Natural killer cell (primary cell): ENCODE data around the gene GATD1. TPM values are rescaled to one million over a fixed set of nuclear protein-coding genes. Genes with fewer than 3 reads are reported as not detected.

ENCODE experiments used
- ATAC-seq, 3 donors: fragments of 150-1000 bp in 2 of 3; fragments of 200-7000 bp in 1 of 3; cut with Tn5 transposase; 1 replicate in 1 of 3; 2 replicates in 2 of 3; pipeline ENCODE4 v1.10.0; 2021; ENCODE audit warnings: mild to moderate bottlenecking in 2 of 3, moderate library complexity in 2 of 3
- DNase-seq, 2 donors: peaks; one replicate each; pipeline versions ENCODE4 v3.0.0 to v3.0.0-alpha.2; 2013 to 2021; ENCODE audit warnings: mixed read lengths in 1 of 2
- H3K27ac ChIP-seq: one replicate; pipeline ENCODE4 v1.5.1; 2013; ENCODE audit warnings: mild to moderate bottlenecking, low read length
- H3K27me3 ChIP-seq: one replicate; pipeline ENCODE4 v1.6.1; 2013; ENCODE audit warnings: low read length; ENCODE audit not compliant: control insufficient read depth, insufficient read depth
- H3K36me3 ChIP-seq: one replicate; pipeline ENCODE4 v1.6.1; 2013; ENCODE audit warnings: low read length; ENCODE audit not compliant: control insufficient read depth, insufficient read depth
- H3K4me1 ChIP-seq: one replicate; pipeline ENCODE4 v1.6.1; 2013; ENCODE audit warnings: low read length; ENCODE audit not compliant: control insufficient read depth, insufficient read depth
- H3K4me3 ChIP-seq: one replicate; pipeline ENCODE4 v1.5.1; 2013; ENCODE audit warnings: low read length
- H3K9me3 ChIP-seq: one replicate; pipeline ENCODE4 v1.6.1; 2013; ENCODE audit warnings: low read length; ENCODE audit not compliant: control insufficient read depth, insufficient read depth
- H3K27ac Mint-ChIP-seq, 2 donors: one replicate each; pipeline ENCODE4 v1.8.0; 2022; ENCODE audit warnings: mild to moderate bottlenecking in 2 of 2, mixed read lengths in 2 of 2, moderate library complexity in 1 of 2
- H3K27me3 Mint-ChIP-seq, 2 donors: one replicate each; pipeline ENCODE4 v1.8.0; 2022; ENCODE audit warnings: low read depth in 2 of 2, mixed read lengths in 2 of 2
- H3K36me3 Mint-ChIP-seq: one replicate; pipeline ENCODE4 v1.8.0; 2022; ENCODE audit warnings: mixed read lengths
- H3K4me1 Mint-ChIP-seq, 2 donors: one replicate each; pipeline ENCODE4 v1.8.0; 2022; ENCODE audit warnings: mixed read lengths in 2 of 2
- H3K4me3 Mint-ChIP-seq: one replicate; pipeline ENCODE4 v1.8.0; 2022; ENCODE audit warnings: mild to moderate bottlenecking, moderate library complexity, mixed read lengths
- H3K9me3 Mint-ChIP-seq, 2 donors: one replicate each; pipeline ENCODE4 v1.8.0; 2022; ENCODE audit warnings: mixed read lengths in 2 of 2
- CTCF ChIP-seq: fragments of 200-600 bp; IDR thresholded peaks from one replicate; pipeline ENCODE4 v1.8.0; 2022; ENCODE audit warnings: antibody characterized with exemption
- WGBS: methylation state at CpG from one replicate; pipeline ENCODE4 v1.1.7; 2013; ENCODE audit warnings: missing lambda C conversion rate; ENCODE audit not compliant: insufficient coverage; 5-methylcytosine and 5-hydroxymethylcytosine counted together
- intact Hi-C: fragments of 100-400 bp; cut with micrococcal nuclease; formaldehyde crosslinking; loops from one replicate; pipeline ENCODE4 v1.14.2; 2022
- total RNA-seq, 4 donors: library from RNA; stranded (reverse); fragments of 120-200 nt in 1 of 4; gene quantifications; one replicate each; pipeline versions ENCODE4 v1.2.3 to v1.2.4, GENCODE V29; 2013 to 2022

GATD1 gene
- total RNA-seq, 3 donors from 2014 or later (not counting 1 experiment from before 2014, with no cell fraction given) = 40.4 to 43.1 (median 42.1) TPM

DNA sequence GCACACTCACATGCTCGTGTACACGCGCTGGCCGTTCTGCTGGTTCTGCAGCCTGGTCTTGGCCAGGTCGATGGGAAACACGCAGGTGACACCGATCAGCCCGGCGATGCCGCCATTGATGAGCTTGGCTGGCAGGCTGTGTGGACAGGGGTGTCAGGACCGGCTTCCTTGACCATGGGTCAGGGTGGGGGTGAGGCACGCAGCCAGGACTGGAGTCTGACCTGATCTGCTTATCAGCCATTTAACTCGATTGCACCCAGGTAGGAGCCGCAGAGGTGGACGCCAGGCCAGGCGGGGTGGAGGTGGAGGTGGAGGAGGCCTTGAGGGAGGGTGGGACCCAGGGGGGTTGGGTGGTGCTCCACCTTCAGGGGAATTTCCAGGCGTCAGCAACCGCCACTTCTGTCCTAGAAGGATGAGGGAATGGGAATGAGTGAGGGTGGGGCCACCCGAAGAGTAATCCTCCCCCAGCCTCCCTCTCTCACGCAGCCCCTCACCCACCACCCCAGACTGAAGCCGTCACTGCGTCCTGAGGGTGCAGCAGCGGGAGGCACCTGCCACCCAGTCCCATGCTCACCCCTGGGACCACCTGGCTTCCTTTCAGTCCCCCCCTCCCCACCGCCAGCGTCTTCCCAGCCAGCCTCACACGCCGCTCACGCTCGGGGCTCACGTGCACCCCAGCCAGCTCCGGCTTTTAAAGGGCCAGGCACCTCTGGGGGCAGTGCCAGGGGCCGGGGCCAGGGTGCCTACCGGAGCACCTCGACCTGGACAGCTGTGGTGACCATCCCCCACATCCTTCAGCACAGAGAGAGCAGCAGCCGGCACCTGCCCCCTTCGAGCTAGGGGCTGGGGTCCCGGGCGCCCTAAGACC is 17.7 kb upstream of the GATD1 start:
- no peaks in the 10 kb centered on the region for H3K36me3 Mint-ChIP-seq
- TF ChIP-seq CTCF = no peak
- Histone ChIP-seq H3K27me3 (no peaks in the 10 kb centered on the region), H3K4me3 (peak overlapping the region; percentile 91), H3K27ac (peak overlapping the region; percentile 96), H3K9me3 (no peaks in the 10 kb centered on the region), H3K36me3 (peaks cover 24% of the 10 kb centered on the region), H3K4me1 (peaks cover 36% of the 10 kb centered on the region)
- peak overlapping the region; percentile 59 for H3K4me3 Mint-ChIP-seq
- H3K27me3 Mint-ChIP-seq = no peaks in the 10 kb centered on the region
- ATAC-seq (no peak), DNase-seq (no peak)
- 78% methylated on average over 37 of the region's 38 CpGs for WGBS
- peaks cover 0 to 18% of the 10 kb centered on the region in 2 donors for H3K4me1 Mint-ChIP-seq
- no peaks in the 10 kb centered on the region for H3K9me3 Mint-ChIP-seq
- intact Hi-C loops = no loop called here
- peak overlapping the region in 1 of 2 donors; percentile 95 for H3K27ac Mint-ChIP-seq

- no peak for DNase-seq
- Histone ChIP-seq H3K9me3 (no peaks in the 10 kb centered on the region), H3K36me3 (peaks cover 24% of the 10 kb centered on the region), H3K27ac (no peak overlapping the region), H3K4me3 (no peak overlapping the region), H3K27me3 (peaks cover 5% of the 10 kb centered on the region), H3K4me1 (peaks cover 42% of the 10 kb centered on the region)
- no peaks in the 10 kb centered on the region for H3K27me3 Mint-ChIP-seq
- no peak for ATAC-seq
- no peak for TF ChIP-seq CTCF
- peaks cover 0 to 18% of the 10 kb centered on the region in 2 donors for H3K4me1 Mint-ChIP-seq
- H3K27ac Mint-ChIP-seq = no peak overlapping the region
- H3K4me3 Mint-ChIP-seq = no peak overlapping the region
- 95% methylated on average over 31 of the region's 31 CpGs for WGBS
- no peaks in the 10 kb centered on the region for H3K9me3 Mint-ChIP-seq
- intact Hi-C loops = no loop called here
- H3K36me3 Mint-ChIP-seq = no peaks in the 10 kb centered on the region
Observed at GRCh38 chr11:794013-794765, 16.9 kb upstream of the GATD1 start.

DNA sequence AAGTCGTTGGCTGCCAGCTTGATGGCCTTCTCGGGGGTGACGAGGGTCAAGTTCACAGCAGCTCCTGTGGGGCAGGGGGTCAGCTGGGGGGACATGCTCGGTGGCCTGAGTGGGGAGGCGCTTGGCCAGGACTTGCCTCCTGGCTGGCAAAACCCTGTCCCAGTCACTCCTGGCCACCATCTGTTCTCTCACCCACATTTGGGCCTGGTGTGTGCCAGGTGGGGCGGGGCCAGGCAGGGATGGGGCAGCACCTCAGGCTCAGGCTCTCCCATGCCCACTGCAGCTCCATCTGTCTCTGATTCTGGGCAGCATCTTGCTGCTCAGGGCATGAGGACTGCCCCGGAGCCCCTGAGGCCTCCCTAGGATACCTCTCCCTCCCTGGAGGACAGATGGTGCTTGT is 16.3 kb upstream of the GATD1 start:
- Mint-ChIP-seq H3K4me3 (no peak overlapping the region), H3K27me3 (no peaks in the 10 kb centered on the region), H3K9me3 (no peaks in the 10 kb centered on the region), H3K4me1 (peaks cover 0 to 18% of the 10 kb centered on the region in 2 donors), H3K36me3 (no peaks in the 10 kb centered on the region), H3K27ac (no peak overlapping the region)
- DNase-seq (no peak), ATAC-seq (no peak)
- no peak overlapping the region for H3K27ac ChIP-seq
- peaks cover 40% of the 10 kb centered on the region for H3K4me1 ChIP-seq
- no peak for TF ChIP-seq CTCF
- no peaks in the 10 kb centered on the region for H3K9me3 ChIP-seq
- peaks cover 24% of the 10 kb centered on the region for H3K36me3 ChIP-seq
- H3K4me3 ChIP-seq = no peak overlapping the region
- over 99% methylated on average over 7 of the region's 7 CpGs for WGBS
- peaks cover 8% of the 10 kb centered on the region for H3K27me3 ChIP-seq
- intact Hi-C loops = no loop called here
